H1 (cell line): ENCODE measurements around the gene FASTK. TPM values are rescaled to one million over a fixed set of nuclear protein-coding genes. Genes with fewer than 3 reads are reported as not detected.

Experiments used
- CTCF ChIA-PET: fragments of 300-600 bp; sonication (Branson Sonifier 250); formaldehyde crosslinking; loops from one replicate; lab custom pipeline; 2021; ENCODE audit not compliant: partially characterized antibody; lab: Charles Lee
- POLR2A ChIA-PET: fragments of 300-600 bp; sonication (Branson Sonifier 250); formaldehyde crosslinking; loops from one replicate; lab custom pipeline; 2021; ENCODE audit warnings: inconsistent platforms; ENCODE audit not compliant: partially characterized antibody; lab: Charles Lee
- DNase-seq, 2 experiments: peaks; one replicate each; pipeline versions ENCODE4 v3.0.0 to v3.0.0-alpha.2; 2010 to 2022; ENCODE audit warnings: low spot score in 2 of 2, low read depth in 1 of 2, mixed read lengths in 1 of 2
- FAIRE-seq: peaks from 2 replicates; lab custom pipeline; 2011; peaks lifted over from hg19 to GRCh38; lab: Jason Lieb, UNC
- H2AFZ ChIP-seq: 2 replicates; pipeline ENCODE4 v1.8.1; 2012; ENCODE audit warnings: low read length, inconsistent platforms
- H2AK5ac ChIP-seq: 2 replicates; pipeline ENCODE4 v1.6.1; 2013; ENCODE audit warnings: low read depth, low read length
- H2BK120ac ChIP-seq: replicated peaks from 2 replicates; pipeline ENCODE3; 2013; ENCODE audit warnings: low read depth, low read length, inconsistent platforms
- H2BK12ac ChIP-seq: 2 replicates; pipeline ENCODE4 v1.6.1; 2013; ENCODE audit warnings: low read depth, low read length
- H2BK15ac ChIP-seq: 2 replicates; pipeline ENCODE4 v1.6.1; 2013; ENCODE audit warnings: low read length
- H2BK20ac ChIP-seq: 2 replicates; pipeline ENCODE4 v1.6.1; 2013; ENCODE audit warnings: low read length
- H2BK5ac ChIP-seq: 2 replicates; pipeline ENCODE4 v1.6.1; 2013; ENCODE audit warnings: low read depth, low read length
- H3K14ac ChIP-seq: 2 replicates; pipeline ENCODE4 v1.6.1; 2013; ENCODE audit warnings: inconsistent platforms; ENCODE audit not compliant: insufficient read length
- H3K18ac ChIP-seq: 2 replicates; pipeline ENCODE4 v1.6.1; 2013; ENCODE audit warnings: low read length; ENCODE audit errors: extremely low read depth
- H3K23ac ChIP-seq: 2 replicates; pipeline ENCODE4 v1.6.1; 2013; ENCODE audit warnings: inconsistent platforms; ENCODE audit not compliant: insufficient read length
- H3K23me2 ChIP-seq: 2 replicates; pipeline ENCODE4 v1.6.1; 2013; ENCODE audit warnings: low read depth, low read length
- H3K27ac ChIP-seq: 2 replicates; pipeline ENCODE4 v1.6.1; 2011; ENCODE audit warnings: low read depth, low read length, inconsistent platforms
- H3K27me3 ChIP-seq, 4 experiments: replicated peaks in 1 of 4; 1 replicate in 1 of 4; 2 replicates in 3 of 4; pipeline versions ENCODE4 v1.6.1 to v1.8.1; 2011 to 2013; ENCODE audit warnings: low read length in 3 of 4, mild to moderate bottlenecking in 3 of 4, inconsistent platforms in 2 of 4, mixed read lengths in 2 of 4, moderate library complexity in 1 of 4; ENCODE audit not compliant: control insufficient read depth in 3 of 4, insufficient read depth in 3 of 4; ENCODE audit errors: extremely low read depth in 1 of 4
- H3K36me3 ChIP-seq, 4 experiments: 2 replicates each; pipeline versions ENCODE4 v1.6.1 to v1.8.1; 2011 to 2013; ENCODE audit warnings: mild to moderate bottlenecking in 4 of 4, low read length in 3 of 4, moderate library complexity in 2 of 4, control low read depth in 1 of 4, inconsistent platforms in 1 of 4; ENCODE audit not compliant: insufficient read depth in 4 of 4, control insufficient read depth in 2 of 4
- H3K4ac ChIP-seq: replicated peaks from 2 replicates; pipeline ENCODE3; 2013; ENCODE audit warnings: low read length, low read depth, mixed read lengths, inconsistent platforms; ENCODE audit not compliant: insufficient read length
- H3K4me1 ChIP-seq, 4 experiments: replicated peaks in 1 of 4; 1 replicate in 1 of 4; 2 replicates in 3 of 4; pipeline versions ENCODE4 v1.6.1 to v1.8.1; 2011 to 2013; ENCODE audit warnings: low read length in 3 of 4, inconsistent platforms in 2 of 4, mixed read lengths in 1 of 4; ENCODE audit not compliant: insufficient read depth in 4 of 4, control insufficient read depth in 3 of 4
- H3K4me2 ChIP-seq, 2 experiments: 2 replicates each; pipeline versions ENCODE4 v1.6.1 to v1.8.1; 2011 to 2013; ENCODE audit warnings: low read depth in 2 of 2, low read length in 2 of 2, control low read depth in 1 of 2, inconsistent platforms in 1 of 2, mild to moderate bottlenecking in 1 of 2; ENCODE audit not compliant: insufficient read depth in 1 of 2
- H3K4me3 ChIP-seq, 4 experiments: fragments of 200-600, 300-600 bp in 1 of 4; sonication (generic), shearing (Covaris generic), sonication (Bioruptor Twin) in 1 of 4; 2 replicates each; pipeline versions ENCODE4 v1.5.1 to v1.8.1; 2011 to 2016; ENCODE audit warnings: low read length in 4 of 4, low read depth in 3 of 4, control low read depth in 2 of 4, inconsistent platforms in 2 of 4, mild to moderate bottlenecking in 2 of 4, mixed read lengths in 1 of 4, moderate library complexity in 1 of 4; ENCODE audit not compliant: insufficient read depth in 2 of 4; ENCODE audit errors: extremely low read depth in 1 of 4
- H3K56ac ChIP-seq: replicated peaks from 2 replicates; pipeline ENCODE3; 2013; ENCODE audit warnings: low read depth, mild to moderate bottlenecking, mixed read lengths, low read length, inconsistent platforms; ENCODE audit not compliant: insufficient read length
- H3K79me1 ChIP-seq: 2 replicates; pipeline ENCODE4 v1.6.1; 2013; ENCODE audit warnings: low read depth, low read length, control low read depth
- H3K79me2 ChIP-seq, 2 experiments: 2 replicates each; pipeline versions ENCODE4 v1.6.1 to v1.8.1; 2012 to 2013; ENCODE audit warnings: low read length in 2 of 2, mild to moderate bottlenecking in 2 of 2, inconsistent platforms in 1 of 2; ENCODE audit not compliant: insufficient read depth in 2 of 2, control insufficient read depth in 1 of 2
- H3K9ac ChIP-seq, 4 experiments: replicated peaks in 1 of 4; 1 replicate in 1 of 4; 2 replicates in 3 of 4; pipeline versions ENCODE4 v1.6.1 to v1.8.1; 2011 to 2013; ENCODE audit warnings: low read depth in 3 of 4, low read length in 3 of 4, control low read depth in 2 of 4, mild to moderate bottlenecking in 2 of 4, moderate library complexity in 2 of 4, inconsistent platforms in 1 of 4; ENCODE audit errors: extremely low read depth in 1 of 4
- H3K9me3 ChIP-seq, 2 experiments: 2 replicates each; pipeline versions ENCODE4 v1.6.1 to v1.8.1; 2012 to 2013; ENCODE audit warnings: mild to moderate bottlenecking in 2 of 2, moderate library complexity in 2 of 2, control low read depth in 1 of 2, inconsistent platforms in 1 of 2, low read depth in 1 of 2, low read length in 1 of 2, mixed read lengths in 1 of 2; ENCODE audit not compliant: insufficient read depth in 2 of 2
- H4K20me1 ChIP-seq, 2 experiments: replicated peaks in 1 of 2; 2 replicates each; pipeline versions ENCODE3 to v1.8.1; 2011 to 2013; ENCODE audit warnings: inconsistent platforms in 2 of 2, low read length in 2 of 2, mild to moderate bottlenecking in 1 of 2; ENCODE audit not compliant: insufficient read depth in 2 of 2, control insufficient read depth in 1 of 2
- H4K5ac ChIP-seq: 2 replicates; pipeline ENCODE4 v1.6.1; 2013; ENCODE audit warnings: low read length, low read depth, mixed read lengths, inconsistent platforms; ENCODE audit not compliant: insufficient read length
- H4K8ac ChIP-seq: 2 replicates; pipeline ENCODE4 v1.8.0; 2013; ENCODE audit warnings: mild to moderate bottlenecking, moderate library complexity, low read length, inconsistent platforms; ENCODE audit not compliant: insufficient read depth; ENCODE audit errors: extremely low read depth
- H4K91ac ChIP-seq: replicated peaks from 2 replicates; pipeline ENCODE3; 2013; ENCODE audit warnings: low read length, mixed read lengths, inconsistent platforms; ENCODE audit not compliant: insufficient read length
- KDM1A ChIP-seq: fragments of 200-600, 300-600 bp; sonication (generic); IDR thresholded peaks from 2 replicates; pipeline ENCODE4 v1.7.1; 2016; ENCODE audit warnings: mild to moderate bottlenecking, low read length, borderline replicate concordance
- POU5F1 ChIP-seq: IDR thresholded peaks from 2 replicates; pipeline ENCODE4 v1.6.1; 2011; ENCODE audit warnings: low read depth, mild to moderate bottlenecking, low read length, moderate library complexity
- SP1 ChIP-seq: IDR thresholded peaks from 2 replicates; pipeline ENCODE4 v1.6.1; 2011; ENCODE audit warnings: low read depth, low read length
- SP4 ChIP-seq: IDR thresholded peaks from 2 replicates; pipeline ENCODE4 v1.6.1; 2012; ENCODE audit warnings: low read length, inconsistent platforms
- WGBS, 2 experiments: shearing (Covaris generic) in 1 of 2; methylation state at CpG; one replicate each; pipeline versions ENCODE4 v1.1.6 to v1.1.7; 2013 to 2015; ENCODE audit warnings: low lambda C conversion rate in 2 of 2, mixed read lengths in 2 of 2, inconsistent platforms in 1 of 2, low coverage in 1 of 2, missing lambda C conversion rate in 1 of 2; ENCODE audit not compliant: insufficient replicate concordance in 2 of 2, insufficient coverage in 1 of 2, insufficient read length in 1 of 2; ENCODE audit errors: extremely low coverage in 1 of 2, missing lambda C conversion rate in 1 of 2; 5-methylcytosine and 5-hydroxymethylcytosine counted together
- polyA plus RNA-seq, 7 experiments: library from polyadenylated mRNA; depleted of rRNA in 3 of 7; stranded (reverse) in 5 of 7; unstranded in 2 of 7; fragments of >200 nt in 5 of 7; fragments of 200-250 nt in 2 of 7; gene quantifications; 1 replicate in 5 of 7; 2 replicates in 1 of 7; 4 replicates in 1 of 7; pipeline versions ENCODE4 v1.2.1 to v1.2.3, GENCODE V29; 2011 to 2013; ENCODE audit warnings: missing spikeins in 2 of 7, mixed read lengths in 2 of 7
- total RNA-seq: library from RNA; stranded (reverse); fragmentation: NEBNext Ultra II Directional; extraction: Animal tissue kit (Norgen Biotek cat#: 25700); gene quantifications from 2 replicates; pipeline ENCODE4 v1.2.1, GENCODE V29; 2021
- TF ChIP-seq, protein P1 (sequence below): IDR thresholded peaks from 2 replicates; pipeline ENCODE4 v1.6.1; 2012; ENCODE audit warnings: inconsistent platforms
- TF ChIP-seq, protein P2 (sequence below): IDR thresholded peaks from 2 replicates; pipeline ENCODE4 v1.6.1; 2011; ENCODE audit warnings: low read depth, mild to moderate bottlenecking, low read length; ENCODE audit not compliant: insufficient read depth

The FASTK gene
- total and polyA plus RNA-seq, 2 of the 8 experiments (the other 6 are each of a cell fraction or from before 2014, with no cell fraction given) = 39.4 to 84.0 TPM

DNA sequence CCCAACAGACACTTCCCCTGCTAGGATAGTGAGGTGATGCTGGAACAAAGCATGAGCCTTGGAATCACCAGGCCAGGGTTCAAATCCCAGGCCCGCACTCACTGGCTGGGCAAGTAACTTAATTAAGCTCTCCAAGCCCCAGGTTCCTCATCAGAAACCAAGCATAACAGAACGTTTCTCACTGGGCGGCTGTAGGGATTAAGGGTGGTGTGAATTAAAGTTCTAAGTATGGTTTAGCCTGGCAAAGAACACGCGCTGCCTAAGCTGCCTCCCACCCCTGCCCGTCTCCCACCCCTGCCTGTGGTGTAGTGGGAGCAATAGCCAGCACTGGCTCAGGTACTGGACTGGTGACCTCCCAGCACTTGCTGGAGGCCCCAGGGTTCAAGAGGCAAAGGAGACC lies 15.6 kb downstream of the FASTK start:
- POLR2A ChIA-PET = interaction anchor here (7.9 kb wide), 1 partner anchor 13 kb away, joined by 77 read pairs; no protein-coding TSS in a partner anchor
- Histone ChIP-seq H2BK12ac (no peak overlapping the region), H3K4me1 (peaks cover 6 to 29% (median 24%) of the 10 kb centered on the region in 4 experiments), H3K4me2 (no peak overlapping the region), H2AK5ac (no peak overlapping the region), H3K4ac (no peak overlapping the region), H2BK5ac (no peak overlapping the region), H3K79me1 (peaks cover 6% of the 10 kb centered on the region; the same call in 1 of the 2 replicates), H2AFZ (no peak overlapping the region), H3K79me2 (peaks cover 0 to 8% of the 10 kb centered on the region in 2 experiments; a peak in 1 of 4 replicates), H3K36me3 (peaks cover 9 to 42% (median 26%) of the 10 kb centered on the region in 4 experiments), H3K23me2 (peaks cover 19% of the 10 kb centered on the region; the same call in 1 of the 2 replicates), H3K27me3 (no peaks in the 10 kb centered on the region), H3K27ac (no peak overlapping the region), H3K9ac (no peak overlapping the region), H2BK15ac (no peak overlapping the region), H3K4me3 (no peak overlapping the region), H4K8ac (no peak overlapping the region), H3K23ac (no peak overlapping the region), H2BK120ac (no peak overlapping the region), H3K18ac (no peak overlapping the region), H3K9me3 (no peaks in the 10 kb centered on the region), H3K14ac (no peak overlapping the region), H2BK20ac (no peak overlapping the region), H3K56ac (no peak overlapping the region), H4K20me1 (peaks cover 5 to 9% of the 10 kb centered on the region in 2 experiments), H4K91ac (no peak overlapping the region), H4K5ac (no peak overlapping the region)
- no peak for TF ChIP-seq KDM1A
- no peak for TF ChIP-seq SP1
- TF ChIP-seq, protein P1, sequence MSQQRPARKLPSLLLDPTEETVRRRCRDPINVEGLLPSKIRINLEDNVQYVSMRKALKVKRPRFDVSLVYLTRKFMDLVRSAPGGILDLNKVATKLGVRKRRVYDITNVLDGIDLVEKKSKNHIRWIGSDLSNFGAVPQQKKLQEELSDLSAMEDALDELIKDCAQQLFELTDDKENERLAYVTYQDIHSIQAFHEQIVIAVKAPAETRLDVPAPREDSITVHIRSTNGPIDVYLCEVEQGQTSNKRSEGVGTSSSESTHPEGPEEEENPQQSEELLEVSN = no peak
- TF ChIP-seq, protein P2, sequence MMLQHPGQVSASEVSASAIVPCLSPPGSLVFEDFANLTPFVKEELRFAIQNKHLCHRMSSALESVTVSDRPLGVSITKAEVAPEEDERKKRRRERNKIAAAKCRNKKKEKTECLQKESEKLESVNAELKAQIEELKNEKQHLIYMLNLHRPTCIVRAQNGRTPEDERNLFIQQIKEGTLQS = no peak
- no peak for TF ChIP-seq SP4
- TF ChIP-seq POU5F1 = no peak
- CTCF ChIA-PET = interaction anchor here (6.5 to 9.0 kb wide), 2 partner anchors 13 to 46 kb away, joined by 36 to 81 read pairs; no protein-coding TSS in a partner anchor
- FAIRE-seq (no peak), DNase-seq (no peak)
- WGBS, 2 experiments = 87% methylated on average over 6 of the region's 6 CpGs; no CpG with 5 or more reads in 1 of the 2 experiments
